ENCODE results near the gene CDH11.

Gene CDH11

DNA sequence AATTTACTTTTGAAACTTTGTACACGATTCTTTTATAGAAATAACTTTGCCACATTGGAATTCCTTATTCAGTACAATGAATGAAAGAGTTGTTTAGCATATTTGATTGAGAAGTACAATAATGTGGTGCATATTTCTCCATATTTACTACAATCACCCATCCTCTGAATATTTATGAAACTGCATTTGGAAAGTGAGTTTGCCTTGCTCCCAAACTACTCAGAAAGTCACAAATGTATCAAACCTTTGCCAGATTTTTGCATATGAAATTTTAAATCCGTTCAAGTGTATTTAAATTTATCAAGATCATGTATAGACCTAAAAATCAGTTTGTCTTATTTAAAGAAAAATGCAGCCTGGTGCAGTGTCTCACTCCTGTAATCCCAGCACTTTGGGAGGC is 148.7 kb downstream of the CDH11 start:
- Histone ChIP-seq H3K36me3 (ENCODE audit: insufficient read depth, low read length) (no peaks in the 10 kb centered on the region), H3F3A (ENCODE audit: insufficient read depth, low read length) (no peaks in the 10 kb centered on the region), H3K9me3 (ENCODE audit: low read length) (no peaks in the 10 kb centered on the region), H3K9me2 (ENCODE audit: low read depth, low read length) (no peaks in the 10 kb centered on the region), H3K9ac (ENCODE audit: low read length) (no peak overlapping the region), H2AFZ (ENCODE audit: low read length) (no peak overlapping the region), H4K20me1 (ENCODE audit: insufficient read depth, low read length) (no peaks in the 10 kb centered on the region), H3K27ac (ENCODE audit: low read depth, low read length, poor library complexity, severe bottlenecking) (no peak overlapping the region), H3K4me2 (ENCODE audit: low read length) (no peak overlapping the region), H3K27me3 (ENCODE audit: insufficient read depth, low read length) (no peaks in the 10 kb centered on the region), H3K4me3 (ENCODE audit: low read depth, low read length, poor library complexity, severe bottlenecking) (no peak overlapping the region), H3K4me1 (ENCODE audit: insufficient read depth, low read length, severe bottlenecking) (no peaks in the 10 kb centered on the region), H3K79me2 (ENCODE audit: insufficient read depth, low read length) (no peaks in the 10 kb centered on the region)
- no peak for TF ChIP-seq EZH2 (IDR thresholded peaks at IDR 0.05; ENCODE audit: borderline replicate concordance, low read length)
- TF ChIP-seq, protein P1, sequence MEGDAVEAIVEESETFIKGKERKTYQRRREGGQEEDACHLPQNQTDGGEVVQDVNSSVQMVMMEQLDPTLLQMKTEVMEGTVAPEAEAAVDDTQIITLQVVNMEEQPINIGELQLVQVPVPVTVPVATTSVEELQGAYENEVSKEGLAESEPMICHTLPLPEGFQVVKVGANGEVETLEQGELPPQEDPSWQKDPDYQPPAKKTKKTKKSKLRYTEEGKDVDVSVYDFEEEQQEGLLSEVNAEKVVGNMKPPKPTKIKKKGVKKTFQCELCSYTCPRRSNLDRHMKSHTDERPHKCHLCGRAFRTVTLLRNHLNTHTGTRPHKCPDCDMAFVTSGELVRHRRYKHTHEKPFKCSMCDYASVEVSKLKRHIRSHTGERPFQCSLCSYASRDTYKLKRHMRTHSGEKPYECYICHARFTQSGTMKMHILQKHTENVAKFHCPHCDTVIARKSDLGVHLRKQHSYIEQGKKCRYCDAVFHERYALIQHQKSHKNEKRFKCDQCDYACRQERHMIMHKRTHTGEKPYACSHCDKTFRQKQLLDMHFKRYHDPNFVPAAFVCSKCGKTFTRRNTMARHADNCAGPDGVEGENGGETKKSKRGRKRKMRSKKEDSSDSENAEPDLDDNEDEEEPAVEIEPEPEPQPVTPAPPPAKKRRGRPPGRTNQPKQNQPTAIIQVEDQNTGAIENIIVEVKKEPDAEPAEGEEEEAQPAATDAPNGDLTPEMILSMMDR (IDR thresholded peaks at IDR 0.05; ENCODE audit: low read length) = no peak

GRCh38 chr16:64971171-64971570 is 150.7 kb downstream of the CDH11 start:
- Histone ChIP-seq H3K79me2 (ENCODE audit: insufficient read depth, low read length) (no peaks in the 10 kb centered on the region), H4K20me1 (ENCODE audit: insufficient read depth, low read length) (no peaks in the 10 kb centered on the region), H3K4me1 (ENCODE audit: insufficient read depth, low read length, severe bottlenecking) (no peaks in the 10 kb centered on the region), H3K9me3 (ENCODE audit: low read length) (no peaks in the 10 kb centered on the region), H3F3A (ENCODE audit: insufficient read depth, low read length) (no peaks in the 10 kb centered on the region), H3K4me3 (ENCODE audit: low read depth, low read length, poor library complexity, severe bottlenecking) (no peak overlapping the region), H3K27ac (ENCODE audit: low read depth, low read length, poor library complexity, severe bottlenecking) (no peak overlapping the region), H3K36me3 (ENCODE audit: insufficient read depth, low read length) (no peaks in the 10 kb centered on the region), H3K9ac (ENCODE audit: low read length) (no peak overlapping the region), H3K9me2 (ENCODE audit: low read depth, low read length) (no peaks in the 10 kb centered on the region), H3K4me2 (ENCODE audit: low read length) (no peak overlapping the region), H2AFZ (ENCODE audit: low read length) (no peak overlapping the region), H3K27me3 (ENCODE audit: insufficient read depth, low read length) (no peaks in the 10 kb centered on the region)
- TF ChIP-seq, protein P1 (IDR thresholded peaks at IDR 0.05; ENCODE audit: low read length) = no peak
- TF ChIP-seq EZH2 (IDR thresholded peaks at IDR 0.05; ENCODE audit: borderline replicate concordance, low read length) = no peak

- no peak for TF ChIP-seq EZH2 (IDR thresholded peaks at IDR 0.05; ENCODE audit: borderline replicate concordance, low read length)
- TF ChIP-seq, protein P1 (IDR thresholded peaks at IDR 0.05; ENCODE audit: low read length) = no peak
- H3K79me2 ChIP-seq (ENCODE audit: insufficient read depth, low read length) = no peaks in the 10 kb centered on the region
- no peak overlapping the region for H3K27ac ChIP-seq (ENCODE audit: low read depth, low read length, poor library complexity, severe bottlenecking)
- no peaks in the 10 kb centered on the region for H3K36me3 ChIP-seq (ENCODE audit: insufficient read depth, low read length)
- H3K4me1 ChIP-seq (ENCODE audit: insufficient read depth, low read length, severe bottlenecking) = no peaks in the 10 kb centered on the region
- H3K9ac ChIP-seq (ENCODE audit: low read length) = no peak overlapping the region
- H3K4me2 ChIP-seq (ENCODE audit: low read length) = no peak overlapping the region
- no peaks in the 10 kb centered on the region for H3K9me2 ChIP-seq (ENCODE audit: low read depth, low read length)
- H3K9me3 ChIP-seq (ENCODE audit: low read length) = no peaks in the 10 kb centered on the region
- no peak overlapping the region for H2AFZ ChIP-seq (ENCODE audit: low read length)
- no peak overlapping the region for H3K4me3 ChIP-seq (ENCODE audit: low read depth, low read length, poor library complexity, severe bottlenecking)
- no peaks in the 10 kb centered on the region for H4K20me1 ChIP-seq (ENCODE audit: insufficient read depth, low read length)
- no peaks in the 10 kb centered on the region for H3K27me3 ChIP-seq (ENCODE audit: insufficient read depth, low read length)
- H3F3A ChIP-seq (ENCODE audit: insufficient read depth, low read length) = no peaks in the 10 kb centered on the region
Observed at GRCh38 chr16:64969221-64969620, 152.6 kb downstream of the CDH11 start.
